Stromal cell of bone marrow (primary cell): ENCODE data around the gene DCT.
"Not testable (repeated sequence)": the region's sequence is repeated elsewhere in the genome, so short reads cannot be mapped to it uniquely, and the experiment has no call there.

ENCODE experiments used
- DNase-seq: peaks from one replicate; pipeline ENCODE4 v3.0.0-alpha.2; 2012; ENCODE audit warnings: low read depth

DCT gene

DNA sequence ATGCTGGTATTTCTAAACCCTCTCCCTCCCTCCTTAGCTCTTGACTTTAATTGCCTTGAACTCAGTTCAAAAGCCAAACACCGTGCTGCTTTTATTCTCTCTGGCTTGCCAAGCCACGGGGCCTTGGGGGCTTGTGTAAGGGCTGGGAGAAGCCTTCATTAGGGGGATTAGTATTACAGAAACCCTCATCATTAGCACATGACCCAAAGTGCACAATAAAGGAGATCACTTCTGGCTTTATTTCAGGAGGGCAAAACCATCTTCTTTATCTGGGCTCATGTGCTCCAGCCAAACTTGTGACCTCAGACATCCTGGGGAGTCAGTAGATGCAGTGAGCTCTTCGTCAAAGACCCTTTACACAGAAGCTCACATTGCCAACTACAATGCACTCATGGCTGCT is at the start of gene DCT:
DCT (minus strand) TSS at position 67 of the 400 bp plus-strand sequence. CDS start 427 bp downstream, outside the sequence.
- DNase-seq = no peak

GRCh38 chr13:94526956-94527355 is 47.5 kb upstream of the DCT start:
- not testable (repeated sequence) for DNase-seq

DNA sequence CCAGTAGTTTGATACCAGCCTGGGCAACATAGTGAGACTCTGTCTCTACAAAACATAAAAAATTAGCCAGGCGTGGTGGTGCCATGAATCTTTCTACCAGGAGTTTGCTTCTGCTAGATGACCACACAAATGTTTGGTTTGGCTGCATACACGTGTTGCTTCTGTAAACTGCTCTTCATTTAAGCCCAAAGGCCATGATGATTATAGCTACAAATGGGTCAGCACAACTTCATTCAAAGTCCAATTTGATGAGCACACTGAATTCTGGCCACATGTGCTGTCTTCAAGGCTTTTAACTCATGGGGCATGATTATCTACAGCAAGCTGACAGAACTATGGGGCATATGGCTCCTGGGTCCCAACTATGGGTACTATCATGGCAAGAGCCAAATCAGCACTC is 46.3 kb upstream of the DCT start:
- DNase-seq = no peak

GRCh38 chr13:94524407-94524806 is 44.9 kb upstream of the DCT start:
- DNase-seq = no peak

DNA sequence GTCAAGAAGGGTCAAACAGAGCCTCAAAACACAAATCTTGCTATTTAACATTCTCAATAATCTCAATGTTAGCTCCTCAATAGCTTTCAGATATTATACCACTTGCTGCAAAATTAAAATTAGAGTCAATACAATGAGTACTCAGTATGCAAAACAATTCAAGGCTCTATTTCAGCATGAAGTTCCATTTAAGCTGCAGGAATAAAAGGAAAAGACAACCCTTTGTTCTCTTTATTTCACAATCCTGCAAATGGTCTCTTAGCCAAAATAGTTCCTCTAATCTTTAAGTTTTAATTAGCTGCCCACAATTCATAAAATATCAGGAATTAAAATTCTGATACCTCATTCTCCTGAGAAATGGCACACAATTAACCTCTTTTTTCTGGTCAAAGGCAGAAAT is 40.5 kb upstream of the DCT start:
- DNase-seq = no peak

DNA sequence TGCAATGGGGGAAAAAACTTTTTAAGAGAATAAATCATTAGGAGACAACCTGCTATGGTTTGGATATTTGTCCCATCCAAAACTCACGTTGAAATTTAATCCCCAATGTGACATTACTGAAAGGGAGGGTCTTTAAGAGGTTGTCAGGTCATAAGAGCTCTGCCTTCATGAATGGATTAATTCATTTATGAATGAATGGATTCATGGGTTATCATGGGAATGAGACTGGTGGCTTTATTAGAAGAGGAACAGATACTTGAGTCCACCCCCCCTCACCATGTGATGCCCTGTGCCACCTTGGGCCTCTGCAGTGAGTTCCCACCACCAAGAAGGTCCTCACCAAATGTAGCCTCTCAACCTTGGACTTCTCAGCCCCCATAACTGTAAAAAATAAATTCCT is 37.0 kb upstream of the DCT start:
- DNase-seq = no peak

DNA sequence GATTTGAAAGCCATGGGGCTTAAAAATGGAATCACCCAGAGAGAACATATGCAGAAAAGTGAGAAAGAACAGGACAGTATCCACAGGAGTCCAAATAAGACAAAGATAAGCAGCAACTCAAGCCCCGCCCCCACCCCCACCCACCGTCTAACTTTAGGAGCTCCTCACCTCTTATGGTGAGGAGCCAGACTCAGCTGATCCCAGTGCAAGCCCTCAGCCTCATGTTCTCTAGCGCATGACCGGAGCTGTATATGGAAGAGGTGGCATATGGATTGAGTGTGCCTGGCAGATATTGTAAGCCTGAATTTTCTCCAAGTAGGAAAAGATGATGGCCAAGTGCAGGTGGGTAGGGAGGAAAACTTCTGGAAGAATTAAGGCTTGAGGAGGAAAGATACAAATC is 36.4 kb upstream of the DCT start:
- no peak for DNase-seq

GRCh38 chr13:94515374-94515773 is 35.9 kb upstream of the DCT start:
- DNase-seq = no peak

- DNase-seq = no peak
These were observed 33.5 kb upstream of the DCT start for GRCh38 chr13:94513026-94513425.

GRCh38 chr13:94505730-94506129 is 26.2 kb upstream of the DCT start:
- DNase-seq = no peak

GRCh38 chr13:94503851-94504250 is 24.4 kb upstream of the DCT start:
- no peak for DNase-seq

DNA sequence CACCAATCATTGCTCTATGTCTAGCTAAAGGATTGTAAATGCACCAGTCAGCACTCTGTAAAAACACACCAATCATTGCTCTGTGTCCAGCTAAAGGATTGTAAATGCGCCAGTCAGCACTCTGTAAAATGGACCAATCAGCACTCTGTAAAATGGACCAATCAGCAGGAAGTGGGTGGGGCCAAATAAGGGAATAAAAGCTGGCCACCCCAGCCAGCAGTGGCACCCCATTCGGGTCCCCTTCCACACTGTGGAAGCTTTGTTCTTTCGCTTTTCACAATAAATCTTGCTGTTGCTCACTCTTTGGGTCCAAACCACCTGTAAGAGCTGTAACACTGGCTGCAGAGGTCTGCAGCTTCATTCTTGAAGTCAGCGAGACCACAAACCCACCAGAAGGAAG is 19.3 kb upstream of the DCT start:
- DNase-seq = not testable (repeated sequence)

DNA sequence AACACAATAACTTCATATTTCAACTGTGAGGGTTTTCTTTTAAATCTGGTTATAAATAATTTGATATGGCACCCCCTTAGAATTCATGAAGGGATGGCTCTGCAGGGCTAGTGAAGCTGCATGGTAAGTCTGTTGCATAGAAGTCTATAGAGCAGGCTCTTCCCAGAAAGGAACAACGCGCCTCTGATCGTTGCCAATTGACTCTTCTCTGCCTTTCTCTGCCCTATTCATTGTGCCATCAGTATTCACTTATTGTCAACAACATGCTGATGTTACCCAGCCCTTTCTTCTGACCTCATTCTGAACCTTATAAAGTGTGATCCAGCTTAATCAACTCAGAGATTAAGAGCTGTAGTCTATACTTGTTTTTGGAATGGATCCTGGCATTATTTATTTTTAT is 16.3 kb upstream of the DCT start:
- DNase-seq = no peak

GRCh38 chr13:94494026-94494425 is 14.5 kb upstream of the DCT start:
- DNase-seq = no peak

DNA sequence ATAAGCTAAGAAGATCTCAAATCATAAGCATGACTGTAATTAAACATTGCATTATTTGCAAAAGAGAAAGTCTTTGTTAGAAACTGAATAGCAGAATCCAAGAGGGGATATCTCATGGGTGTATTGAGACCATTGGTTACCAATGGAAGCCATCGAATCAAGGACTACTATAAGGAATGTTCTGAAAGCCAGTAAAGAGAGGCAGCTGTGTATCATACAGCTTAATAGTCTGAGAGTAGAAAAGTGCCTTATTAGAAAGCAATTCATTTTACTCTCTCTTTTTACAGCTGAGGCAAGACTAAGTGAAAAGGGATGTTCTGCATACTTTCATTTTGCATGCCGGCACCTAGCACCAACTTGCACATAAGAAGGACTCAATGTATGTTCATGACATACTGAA is 7.6 kb upstream of the DCT start:
- no peak for DNase-seq

DNA sequence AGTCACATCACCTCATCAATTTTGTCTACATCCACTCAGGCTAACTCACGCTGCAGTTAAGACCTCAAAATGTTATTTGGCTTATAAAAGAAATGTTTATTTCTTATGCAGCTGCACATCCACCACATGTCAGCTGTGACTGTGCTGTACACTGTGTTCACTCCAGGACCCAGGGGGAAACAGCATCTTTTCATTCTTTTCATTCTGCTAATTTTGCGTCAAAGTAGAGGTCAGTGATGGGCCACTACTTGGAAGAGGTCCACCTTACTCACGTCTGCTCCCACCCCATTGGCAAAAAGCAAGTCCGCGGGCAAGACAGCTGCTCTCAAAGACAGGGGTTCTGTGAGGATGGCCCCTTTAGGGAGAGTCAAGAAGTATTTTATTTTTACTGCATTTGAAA is 4.5 kb upstream of the DCT start:
- no peak for DNase-seq

- DNase-seq = peak; percentile 47
These were observed 2.5 kb upstream of the DCT start for GRCh38 chr13:94481941-94482340.

GRCh38 chr13:94480672-94481145 is 1.2 kb upstream of the DCT start:
- DNase-seq = peak; percentile 83

DNA sequence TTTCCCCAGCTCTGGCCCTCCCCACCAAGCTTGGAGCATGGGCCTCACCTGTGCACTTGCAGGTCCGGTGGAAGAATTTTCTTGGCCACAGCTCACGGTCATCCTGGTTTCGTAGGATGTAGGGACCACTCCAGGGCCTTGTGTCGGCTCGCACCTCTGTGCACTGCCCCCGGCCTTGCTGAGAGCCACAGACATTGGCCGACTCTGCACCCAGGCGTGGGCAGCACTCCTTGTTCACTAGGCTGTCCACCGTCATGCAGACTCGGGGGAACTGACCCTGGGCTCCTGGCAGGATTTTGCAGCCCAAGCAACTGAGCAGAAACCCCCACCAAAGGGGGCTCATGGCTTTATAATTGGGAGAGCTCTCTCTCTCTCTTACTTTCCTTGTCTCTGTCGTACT is 569 bp downstream of the DCT start:
- no peak for DNase-seq

DNA sequence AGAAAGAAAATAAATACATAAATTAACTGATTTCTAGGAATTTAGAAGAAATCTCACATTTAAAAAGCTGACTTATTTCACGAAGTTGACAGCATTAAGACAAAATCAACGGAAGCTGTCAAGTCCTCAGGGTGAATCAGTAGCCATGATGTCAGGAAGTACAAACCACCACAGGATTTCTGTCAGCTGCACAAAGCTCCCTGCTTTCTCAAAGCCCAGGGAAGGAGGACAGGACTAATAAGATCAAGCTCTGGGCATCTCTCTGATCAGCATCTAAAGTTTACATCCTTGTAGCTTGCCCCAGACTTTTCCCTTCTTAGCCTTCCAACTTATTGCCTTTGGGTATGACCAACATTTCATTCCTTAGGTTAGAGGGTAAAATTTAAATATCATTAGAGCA is 9.4 kb downstream of the DCT start:
- no peak for DNase-seq

- no peak for DNase-seq
These were observed 14.7 kb downstream of the DCT start for GRCh38 chr13:94464771-94465170.

GRCh38 chr13:94462670-94463069 is 16.8 kb downstream of the DCT start:
- no peak for DNase-seq

DNA sequence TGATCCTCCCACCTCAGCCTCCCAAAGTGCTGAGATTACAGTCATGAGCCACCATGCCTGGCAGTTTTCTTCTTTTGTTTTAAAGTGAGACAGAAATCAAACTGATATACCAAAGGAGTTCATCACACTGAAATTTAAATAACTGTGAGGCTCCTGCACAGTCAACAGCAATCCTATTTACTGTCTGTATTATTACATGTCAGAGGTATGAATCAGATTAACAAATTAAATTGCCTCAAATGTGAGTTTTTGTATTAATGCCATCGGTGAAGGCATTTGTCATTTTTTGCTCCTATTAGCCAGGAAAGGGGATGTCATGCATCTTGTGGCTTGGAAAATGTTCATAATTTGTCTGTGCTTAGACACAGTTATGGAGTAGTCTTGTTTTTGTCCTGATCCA is 20.4 kb downstream of the DCT start:
- no peak for DNase-seq

- DNase-seq = no peak
These were observed 24.1 kb downstream of the DCT start for GRCh38 chr13:94455414-94455813.

DNA sequence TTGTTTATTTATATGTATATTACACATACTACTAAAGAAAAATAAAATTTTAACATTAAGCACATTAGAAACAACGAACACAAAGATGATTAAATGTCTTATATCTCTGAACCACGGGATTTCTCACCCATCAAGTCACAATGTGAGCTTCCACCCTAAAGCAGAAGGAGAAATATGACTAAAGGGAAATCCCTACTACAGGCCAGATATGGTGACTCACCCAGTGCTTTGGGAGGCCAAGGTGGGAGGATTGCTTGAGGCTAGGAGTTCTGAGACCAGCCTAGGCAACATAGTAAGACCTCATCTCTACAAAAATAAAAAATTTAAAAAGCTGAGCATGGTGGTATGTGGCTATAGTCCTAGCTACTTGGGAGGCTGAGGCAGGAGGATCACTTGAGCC is 24.6 kb downstream of the DCT start:
- no peak for DNase-seq
